GM19324 (cell line): ENCODE data around the gene RAI1.

ENCODE experiments used
- ATAC-seq: cut with Tn5 transposase; IDR thresholded peaks from one replicate; pipeline ENCODE4 v1.9.1; 2021; ENCODE audit warnings: mild to moderate bottlenecking, moderate library complexity; ENCODE audit not compliant: unreplicated experiment, low FRiP score

Gene RAI1

GRCh38 chr17:17822189-17822588, 140.9 kb downstream of the RAI1 start:
- ATAC-seq, result no peak

- ATAC-seq, result no peak
Measured at GRCh38 chr17:17822616-17823015, 141.4 kb downstream of the RAI1 start.

- ATAC-seq, result peak; percentile 79
Measured at GRCh38 chr17:17823433-17824118, 142.3 kb downstream of the RAI1 start.

- no peak for ATAC-seq
Measured at GRCh38 chr17:17824119-17824782, 143.0 kb downstream of the RAI1 start.

- ATAC-seq, result no peak
Measured at GRCh38 chr17:17824783-17825614, 143.7 kb downstream of the RAI1 start.

- no peak for ATAC-seq
Measured at GRCh38 chr17:17826342-17826713, 145.1 kb downstream of the RAI1 start.

GRCh38 chr17:17826942-17827785, 145.9 kb downstream of the RAI1 start:
- ATAC-seq, result no peak

- no peak for ATAC-seq
Measured at GRCh38 chr17:17827826-17828621, 146.8 kb downstream of the RAI1 start.

- no peak for ATAC-seq
Measured at GRCh38 chr17:17830269-17830567, 149.0 kb downstream of the RAI1 start.

- ATAC-seq, result no peak
Measured at GRCh38 chr17:17830740-17831207, 149.5 kb downstream of the RAI1 start.

- no peak for ATAC-seq
Measured at GRCh38 chr17:17831208-17832031, 150.2 kb downstream of the RAI1 start.

GRCh38 chr17:17832032-17832363, 150.7 kb downstream of the RAI1 start:
- no peak for ATAC-seq

- no peak for ATAC-seq
Measured at GRCh38 chr17:17833658-17834357, 152.6 kb downstream of the RAI1 start.

GRCh38 chr17:17834974-17835373, 153.7 kb downstream of the RAI1 start:
- no peak for ATAC-seq

GRCh38 chr17:17835415-17836249, 154.4 kb downstream of the RAI1 start:
- no peak for ATAC-seq

- ATAC-seq, result peak; percentile 75
Measured at GRCh38 chr17:17836250-17836817, 155.1 kb downstream of the RAI1 start.

GRCh38 chr17:17836818-17837379, 155.6 kb downstream of the RAI1 start, which contains the start of gene SREBF1:
Gene SREBF1 (minus strand): TSS chr17:17836986. CDS start chr17:17836817, 169 bp downstream.
- peak; percentile 20 for ATAC-seq
